Progenitor cell of endocrine pancreas (in vitro differentiated cells): ENCODE data around the gene KREMEN1. TPM values are rescaled to one million over a fixed set of nuclear protein-coding genes. Genes with fewer than 3 reads are reported as not detected.

Experiments used
- DNase-seq: peaks from one replicate; pipeline ENCODE4 v3.0.0; 2021; ENCODE audit warnings: low spot score; ENCODE audit not compliant: unreplicated experiment
- H3K27ac Mint-ChIP-seq: 2 replicates; pipeline ENCODE4 v1.8.0; 2021; ENCODE audit warnings: mild to moderate bottlenecking, moderate library complexity, mixed read lengths
- H3K27me3 Mint-ChIP-seq: 2 replicates; pipeline ENCODE4 v1.8.0; 2021; ENCODE audit warnings: mixed read lengths
- H3K36me3 Mint-ChIP-seq: 2 replicates; pipeline ENCODE4 v1.8.0; 2022; ENCODE audit warnings: mixed read lengths; ENCODE audit not compliant: insufficient read depth
- H3K4me1 Mint-ChIP-seq: 2 replicates; pipeline ENCODE4 v1.8.0; 2021; ENCODE audit warnings: low read depth, mixed read lengths
- H3K4me3 Mint-ChIP-seq: 2 replicates; pipeline ENCODE4 v1.8.0; 2021; ENCODE audit warnings: low read depth, mild to moderate bottlenecking, moderate library complexity, mixed read lengths
- H3K9me3 Mint-ChIP-seq: 2 replicates; pipeline ENCODE4 v1.8.0; 2021; ENCODE audit warnings: low read depth, mixed read lengths
- CTCF ChIP-seq: fragments of 200-600 bp; sonication (generic); IDR thresholded peaks from one replicate; pipeline ENCODE4 v1.5.0; 2021; ENCODE audit warnings: antibody characterized with exemption, mild to moderate bottlenecking; ENCODE audit not compliant: unreplicated experiment
- long read RNA-seq: library from polyadenylated mRNA; unstranded; transcript quantifications from one replicate; pipeline ENCODE4 v2.0.0, GENCODE V29; 2020
- total RNA-seq: library from RNA; stranded (reverse); gene quantifications from 2 replicates; pipeline ENCODE4 v1.2.1, GENCODE V29; 2021

Gene KREMEN1
- 10.5 and 11.5 TPM in 2 replicates for total RNA-seq
- long read RNA-seq, partial matches to known transcripts: 1 of 4 reads
- long read RNA-seq, other reads (novel, unspliced or antisense): 3 of 4 reads

GRCh38 chr22:29072979-29073617 lies at the start of gene KREMEN1:
TSS of gene KREMEN1 (plus strand) at chr22:29073035. CDS start at chr22:29073131, 96 bp downstream.
- Mint-ChIP-seq H3K27me3 (peaks cover 56% of the 10 kb centered on the region), H3K9me3 (no peaks in the 10 kb centered on the region), H3K36me3 (peaks cover 2% of the 10 kb centered on the region), H3K4me1 (peaks cover 13% of the 10 kb centered on the region), H3K27ac (peak within 1 kb of the TSS; percentile 49), H3K4me3 (peak within 1 kb of the TSS; percentile 75)
- no peak for TF ChIP-seq CTCF
- no peak for DNase-seq

- no peak overlapping the region for H3K27ac Mint-ChIP-seq
- no peak overlapping the region for H3K4me3 Mint-ChIP-seq
- no peak for TF ChIP-seq CTCF
- H3K4me1 Mint-ChIP-seq: peaks cover 34% of the 10 kb centered on the region
- peaks cover 4% of the 10 kb centered on the region for H3K9me3 Mint-ChIP-seq
- H3K27me3 Mint-ChIP-seq: no peaks in the 10 kb centered on the region
- H3K36me3 Mint-ChIP-seq: no peaks in the 10 kb centered on the region
- no peak for DNase-seq
Observed at GRCh38 chr22:29023172-29023796, 49.6 kb upstream of the KREMEN1 start.

GRCh38 chr22:29026579-29026978 lies 46.3 kb upstream of the KREMEN1 start:
- Mint-ChIP-seq H3K4me3 (no peak overlapping the region), H3K27me3 (peaks cover 2% of the 10 kb centered on the region), H3K27ac (no peak overlapping the region), H3K36me3 (no peaks in the 10 kb centered on the region), H3K9me3 (no peaks in the 10 kb centered on the region), H3K4me1 (peaks cover 44% of the 10 kb centered on the region)
- DNase-seq: no peak
- TF ChIP-seq CTCF: no peak

GRCh38 chr22:29028468-29028867 lies 44.4 kb upstream of the KREMEN1 start:
- no peak for TF ChIP-seq CTCF
- Mint-ChIP-seq H3K4me1 (peaks cover 29% of the 10 kb centered on the region), H3K27me3 (peaks cover 5% of the 10 kb centered on the region), H3K4me3 (no peak overlapping the region), H3K36me3 (no peaks in the 10 kb centered on the region), H3K27ac (no peak overlapping the region), H3K9me3 (no peaks in the 10 kb centered on the region)
- DNase-seq: no peak

GRCh38 chr22:29029202-29030000 lies 43.4 kb upstream of the KREMEN1 start:
- H3K27me3 Mint-ChIP-seq: peaks cover 6% of the 10 kb centered on the region
- no peaks in the 10 kb centered on the region for H3K36me3 Mint-ChIP-seq
- H3K4me3 Mint-ChIP-seq: peak overlapping the region; percentile 78
- no peaks in the 10 kb centered on the region for H3K9me3 Mint-ChIP-seq
- no peak for DNase-seq
- H3K27ac Mint-ChIP-seq: no peak overlapping the region
- TF ChIP-seq CTCF: no peak
- H3K4me1 Mint-ChIP-seq: peaks cover 20% of the 10 kb centered on the region
